PC-3 (cell line): Measurements from ENCODE around the gene PRDM15. TPM values are rescaled to one million over a fixed set of nuclear protein-coding genes. Genes with fewer than 3 reads are reported as not detected.

Experiments
- ATAC-seq: fragments of 200-7000 bp; cut with Tn5 transposase; 2 replicates; pipeline ENCODE4 v1.9.1; 2020; ENCODE audit warnings: mild to moderate bottlenecking, moderate library complexity
- BruUV-seq: library from RNA; stranded (reverse); fragments of 400-500 nt; replicated peaks from 2 replicates; lab custom pipeline; 2021; lab: Mats Ljungman, UMichigan
- CTCF ChIA-PET: fragments of 300-600 bp; sonication (Branson Sonifier 250); formaldehyde crosslinking; loops from one replicate; lab custom pipeline; 2022; ENCODE audit warnings: antibody characterized with exemption; lab: Charles Lee
- POLR2A ChIA-PET: fragments of 300-600 bp; sonication (Branson Sonifier 250); formaldehyde crosslinking; loops from one replicate; lab custom pipeline; 2022; ENCODE audit warnings: antibody characterized with exemption; ENCODE audit not compliant: unreplicated experiment; lab: Charles Lee
- DNase-seq: peaks from one replicate; pipeline ENCODE4 v3.0.0-alpha.2; 2015
- H2AFZ ChIP-seq: fragments of 300-600 bp; sonication (generic); 2 replicates; pipeline ENCODE4 v1.6.0; 2016; ENCODE audit warnings: antibody characterized with exemption, low read length
- H3F3A ChIP-seq: fragments of 300-600 bp; sonication (generic); one replicate; pipeline ENCODE4 v1.6.0; 2017; ENCODE audit warnings: antibody characterized with exemption, low read length, control low read depth, mild to moderate bottlenecking; ENCODE audit not compliant: unreplicated experiment
- H3K27ac ChIP-seq: fragments of 300-600 bp; sonication (generic); 2 replicates; pipeline ENCODE4 v1.5.1; 2016; ENCODE audit warnings: mild to moderate bottlenecking, low read length
- H3K27me3 ChIP-seq: fragments of 300-600 bp; sonication (generic); 2 replicates; pipeline ENCODE4 v1.6.1; 2016; ENCODE audit warnings: low read length, mixed read lengths
- H3K36me3 ChIP-seq: fragments of 300-600 bp; sonication (generic); 2 replicates; pipeline ENCODE4 v1.6.1; 2016; ENCODE audit warnings: low read depth, mixed run types, low read length, mixed read lengths
- H3K4me1 ChIP-seq: fragments of 300-600 bp; sonication (generic); 2 replicates; pipeline ENCODE4 v1.5.1; 2016; ENCODE audit warnings: low read length; ENCODE audit not compliant: insufficient read depth
- H3K4me2 ChIP-seq: fragments of 300-600 bp; sonication (generic); 2 replicates; pipeline ENCODE4 v1.6.0; 2016; ENCODE audit warnings: low read length
- H3K4me3 ChIP-seq: fragments of 300-600 bp; sonication (generic); 2 replicates; pipeline ENCODE4 v1.5.1; 2016; ENCODE audit warnings: mild to moderate bottlenecking, low read length, mixed read lengths
- H3K79me2 ChIP-seq: fragments of 300-600 bp; sonication (generic); 2 replicates; pipeline ENCODE4 v1.6.1; 2017; ENCODE audit warnings: low read length, mixed read lengths
- H3K9ac ChIP-seq: fragments of 300-600 bp; sonication (generic); 2 replicates; pipeline ENCODE4 v1.6.0; 2016; ENCODE audit warnings: mild to moderate bottlenecking, low read length
- H3K9me2 ChIP-seq: fragments of 300-600 bp; sonication (generic); replicated peaks from 2 replicates; pipeline ENCODE4 v1.6.1; 2016; ENCODE audit warnings: mixed run types, low read length, mixed read lengths
- H3K9me3 ChIP-seq: fragments of 300-600 bp; sonication (generic); 2 replicates; pipeline ENCODE4 v1.6.1; 2016; ENCODE audit warnings: low read length, mixed read lengths
- H4K20me1 ChIP-seq: fragments of 300-600 bp; sonication (generic); 2 replicates; pipeline ENCODE4 v1.6.1; 2016; ENCODE audit warnings: low read length, mixed read lengths
- EZH2 ChIP-seq: fragments of 300-600 bp; sonication (generic); IDR thresholded peaks from one replicate; pipeline ENCODE4 v1.6.1; 2017; ENCODE audit warnings: antibody characterized with exemption, mild to moderate bottlenecking, low read length; ENCODE audit not compliant: unreplicated experiment
- EZH2phosphoT487 ChIP-seq: fragments of 300-600 bp; sonication (generic); IDR thresholded peaks from 2 replicates; pipeline ENCODE4 v1.6.1; 2018; ENCODE audit warnings: mild to moderate bottlenecking, antibody characterized with exemption, low read length, borderline replicate concordance
- intact Hi-C: fragments of 100-400 bp; cut with micrococcal nuclease; formaldehyde crosslinking; loops from 2 replicates; pipeline ENCODE4 v1.9.0; 2023
- total RNA-seq: library from RNA; depleted of rRNA; stranded (reverse); fragments of >200 nt; gene quantifications from 2 replicates; pipeline ENCODE4 v1.2.3, GENCODE V29; 2014
- TF ChIP-seq, protein P1 (sequence below): fragments of 300-600 bp; sonication (generic); conservative IDR thresholded peaks from 2 replicates; pipeline ENCODE4 v1.5.1; 2017; ENCODE audit warnings: antibody characterized with exemption, low read depth, mild to moderate bottlenecking, low read length

The PRDM15 gene
- total RNA-seq, 1 experiment from 2014 or later, result 13.4 TPM

DNA sequence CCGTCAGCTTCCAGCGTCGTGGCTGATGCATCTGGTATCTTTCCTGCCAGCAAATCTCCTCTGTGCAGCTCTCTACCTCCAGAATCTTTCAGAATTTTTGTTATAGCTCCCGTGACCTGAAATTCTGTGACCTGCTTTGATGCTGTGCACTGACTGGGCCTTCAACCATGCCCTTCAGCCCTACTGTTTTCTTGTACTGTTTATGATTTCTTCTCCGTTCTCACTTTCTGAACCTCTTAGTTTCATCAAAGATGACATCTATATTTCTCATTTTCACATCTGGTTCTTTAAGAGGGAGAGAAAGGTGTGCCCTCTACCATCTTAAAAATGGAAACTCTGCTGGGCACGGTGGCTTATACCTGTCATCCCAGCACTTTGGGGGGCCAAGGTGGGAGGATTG is 5.7 kb downstream of the PRDM15 start:
- TF ChIP-seq EZH2 (no peak), EZH2phosphoT487 (no peak)
- TF ChIP-seq, protein P1, sequence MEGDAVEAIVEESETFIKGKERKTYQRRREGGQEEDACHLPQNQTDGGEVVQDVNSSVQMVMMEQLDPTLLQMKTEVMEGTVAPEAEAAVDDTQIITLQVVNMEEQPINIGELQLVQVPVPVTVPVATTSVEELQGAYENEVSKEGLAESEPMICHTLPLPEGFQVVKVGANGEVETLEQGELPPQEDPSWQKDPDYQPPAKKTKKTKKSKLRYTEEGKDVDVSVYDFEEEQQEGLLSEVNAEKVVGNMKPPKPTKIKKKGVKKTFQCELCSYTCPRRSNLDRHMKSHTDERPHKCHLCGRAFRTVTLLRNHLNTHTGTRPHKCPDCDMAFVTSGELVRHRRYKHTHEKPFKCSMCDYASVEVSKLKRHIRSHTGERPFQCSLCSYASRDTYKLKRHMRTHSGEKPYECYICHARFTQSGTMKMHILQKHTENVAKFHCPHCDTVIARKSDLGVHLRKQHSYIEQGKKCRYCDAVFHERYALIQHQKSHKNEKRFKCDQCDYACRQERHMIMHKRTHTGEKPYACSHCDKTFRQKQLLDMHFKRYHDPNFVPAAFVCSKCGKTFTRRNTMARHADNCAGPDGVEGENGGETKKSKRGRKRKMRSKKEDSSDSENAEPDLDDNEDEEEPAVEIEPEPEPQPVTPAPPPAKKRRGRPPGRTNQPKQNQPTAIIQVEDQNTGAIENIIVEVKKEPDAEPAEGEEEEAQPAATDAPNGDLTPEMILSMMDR, result no peak
- H3K9ac ChIP-seq, result no peak overlapping the region
- no peaks in the 10 kb centered on the region for H3K27me3 ChIP-seq
- H3K4me2 ChIP-seq, result no peak overlapping the region
- intact Hi-C loops, result no loop called here
- POLR2A ChIA-PET, result no interaction called here
- H3F3A ChIP-seq, result no peaks in the 10 kb centered on the region
- H3K9me2 ChIP-seq, result no peaks in the 10 kb centered on the region
- no peak overlapping the region for H2AFZ ChIP-seq
- H4K20me1 ChIP-seq, result no peaks in the 10 kb centered on the region
- DNase-seq (no peak), ATAC-seq (no peak)
- no peaks in the 10 kb centered on the region for H3K36me3 ChIP-seq
- no peaks in the 10 kb centered on the region for H3K9me3 ChIP-seq
- peaks cover 49% of the 10 kb centered on the region for H3K79me2 ChIP-seq
- H3K4me1 ChIP-seq, result peaks cover 12% of the 10 kb centered on the region
- H3K27ac ChIP-seq, result no peak overlapping the region
- CTCF ChIA-PET, result no interaction called here
- BruUV-seq, result no TSS peak
- no peak overlapping the region for H3K4me3 ChIP-seq

GRCh38 chr21:41873005-41873404 is 6.1 kb downstream of the PRDM15 start:
- intact Hi-C loops, result no loop called here
- Histone ChIP-seq H3K27me3 (no peaks in the 10 kb centered on the region), H3K9me3 (no peaks in the 10 kb centered on the region), H3K4me1 (peaks cover 9% of the 10 kb centered on the region), H3F3A (no peaks in the 10 kb centered on the region), H2AFZ (no peak overlapping the region), H3K27ac (no peak overlapping the region), H3K9ac (no peak overlapping the region), H3K79me2 (peaks cover 45% of the 10 kb centered on the region), H3K4me3 (no peak overlapping the region), H3K9me2 (no peaks in the 10 kb centered on the region), H3K4me2 (no peak overlapping the region), H3K36me3 (no peaks in the 10 kb centered on the region), H4K20me1 (no peaks in the 10 kb centered on the region)
- ATAC-seq (no peak), DNase-seq (no peak)
- ChIA-PET CTCF (no interaction called here), POLR2A (no interaction called here)
- no TSS peak for BruUV-seq
- TF ChIP-seq EZH2phosphoT487, result no peak
- TF ChIP-seq EZH2, result no peak
- TF ChIP-seq, protein P1, result no peak

DNA sequence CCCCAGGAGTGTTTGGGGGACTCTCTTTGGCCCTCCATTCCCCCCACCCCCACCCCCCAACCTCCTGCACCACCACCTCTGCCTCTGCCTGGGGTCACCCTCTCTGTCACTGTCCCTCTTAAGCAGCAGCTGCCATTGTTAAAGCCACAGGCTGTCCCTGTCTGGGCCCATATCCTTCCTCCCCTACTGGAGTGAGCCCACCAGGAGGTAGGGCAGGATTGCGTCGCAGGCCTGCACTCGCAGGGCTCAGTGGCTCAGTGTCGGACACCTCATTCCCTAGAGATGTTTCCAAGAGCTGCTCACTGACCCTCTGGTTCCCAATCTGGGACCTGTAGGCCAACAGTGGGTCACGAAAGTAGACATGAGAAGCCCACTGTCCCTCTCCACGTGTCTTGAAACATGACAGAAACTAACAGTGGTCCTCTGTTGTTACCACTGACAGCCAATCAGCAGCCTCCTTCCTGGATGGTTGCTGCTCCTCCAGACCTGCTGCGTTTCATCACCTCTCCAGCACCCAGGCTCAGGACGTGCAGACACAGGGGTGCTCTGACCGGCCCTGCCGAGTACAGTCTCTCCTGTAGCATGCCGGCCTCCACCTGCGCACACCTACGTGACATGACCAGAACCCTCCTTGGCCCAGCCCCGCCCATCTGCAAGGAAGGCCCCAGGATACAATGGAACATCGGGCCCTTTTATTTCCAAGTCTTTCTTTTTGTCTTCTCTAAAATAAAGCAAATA is 7.7 kb downstream of the PRDM15 start:
- no peaks in the 10 kb centered on the region for H3K36me3 ChIP-seq
- H3K4me1 ChIP-seq, result no peaks in the 10 kb centered on the region
- H3K9me3 ChIP-seq, result no peaks in the 10 kb centered on the region
- ATAC-seq (no peak), DNase-seq (no peak)
- no peak overlapping the region for H3K9ac ChIP-seq
- H3K4me3 ChIP-seq, result no peak overlapping the region
- POLR2A ChIA-PET, result no interaction called here
- intact Hi-C loops, result no loop called here
- no peak overlapping the region for H2AFZ ChIP-seq
- no TSS peak for BruUV-seq
- CTCF ChIA-PET, result no interaction called here
- no peaks in the 10 kb centered on the region for H3K9me2 ChIP-seq
- H3K4me2 ChIP-seq, result no peak overlapping the region
- H3K27me3 ChIP-seq, result no peaks in the 10 kb centered on the region
- H3K79me2 ChIP-seq, result peaks cover 39% of the 10 kb centered on the region
- no peak for TF ChIP-seq EZH2phosphoT487
- TF ChIP-seq, protein P1, result no peak
- TF ChIP-seq EZH2, result no peak
- no peaks in the 10 kb centered on the region for H3F3A ChIP-seq
- no peak overlapping the region for H3K27ac ChIP-seq
- no peaks in the 10 kb centered on the region for H4K20me1 ChIP-seq
